Activated CD4-positive, alpha-beta T cell treated with anti-CD3 and anti-CD28 coated beads, Interleukin-2, amount 10 ng/mL, durations not matched to agents 24 days and 14 days (primary cell): ENCODE results near the gene CALN1. TPM values are rescaled to one million over a fixed set of nuclear protein-coding genes. Genes with fewer than 3 reads are reported as not detected.

Experiments
- DNase-seq: peaks from one replicate; pipeline ENCODE4 v3.0.0; 2022
- H3K27ac Mint-ChIP-seq: one replicate; pipeline ENCODE4 v1.8.0; 2022; ENCODE audit warnings: mild to moderate bottlenecking, mixed read lengths
- H3K27me3 Mint-ChIP-seq: one replicate; pipeline ENCODE4 v1.8.0; 2022; ENCODE audit warnings: mixed read lengths
- H3K36me3 Mint-ChIP-seq: one replicate; pipeline ENCODE4 v1.8.0; 2022; ENCODE audit warnings: low read depth, mild to moderate bottlenecking, mixed read lengths
- H3K4me1 Mint-ChIP-seq: one replicate; pipeline ENCODE4 v1.8.0; 2021; ENCODE audit warnings: mixed read lengths
- H3K4me3 Mint-ChIP-seq: one replicate; pipeline ENCODE4 v1.8.0; 2022; ENCODE audit warnings: mild to moderate bottlenecking, moderate library complexity, mixed read lengths
- H3K9me3 Mint-ChIP-seq: one replicate; pipeline ENCODE4 v1.8.0; 2021; ENCODE audit warnings: mixed read lengths
- intact Hi-C: fragments of 100-400 bp; cut with micrococcal nuclease; formaldehyde crosslinking; loops from one replicate; pipeline ENCODE4 v1.15.1; 2023
- total RNA-seq: library from RNA; stranded (reverse); gene quantifications from 2 replicates; pipeline ENCODE4 v1.2.3, GENCODE V29; 2022

The CALN1 gene
- total RNA-seq, 1 donor from 2014 or later = not detected

DNA sequence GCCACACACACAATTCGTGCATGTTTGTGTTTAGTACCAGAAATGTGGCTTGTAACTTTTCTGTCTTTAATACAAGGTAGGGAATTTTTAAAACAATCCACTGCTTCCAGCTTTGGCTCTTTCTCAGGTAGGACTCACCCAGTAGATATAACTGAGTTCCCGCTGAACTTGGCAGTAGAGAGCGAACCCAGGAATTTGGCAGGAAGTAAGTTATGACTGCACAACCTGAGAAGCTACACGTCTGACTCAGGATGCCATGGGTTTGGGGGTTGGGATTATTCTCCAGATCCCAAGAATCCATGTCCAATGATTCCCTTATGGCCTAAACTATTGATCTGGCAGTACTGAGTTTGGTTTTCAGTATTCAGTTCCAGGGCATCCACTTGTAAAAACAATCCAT lies 499.7 kb downstream of the CALN1 start:
- Mint-ChIP-seq H3K36me3 (no peaks in the 10 kb centered on the region), H3K9me3 (peaks cover 11% of the 10 kb centered on the region), H3K4me3 (no peak overlapping the region), H3K4me1 (no peaks in the 10 kb centered on the region), H3K27ac (no peak overlapping the region), H3K27me3 (no peaks in the 10 kb centered on the region)
- DNase-seq = no peak
- intact Hi-C loops = no loop called here

DNA sequence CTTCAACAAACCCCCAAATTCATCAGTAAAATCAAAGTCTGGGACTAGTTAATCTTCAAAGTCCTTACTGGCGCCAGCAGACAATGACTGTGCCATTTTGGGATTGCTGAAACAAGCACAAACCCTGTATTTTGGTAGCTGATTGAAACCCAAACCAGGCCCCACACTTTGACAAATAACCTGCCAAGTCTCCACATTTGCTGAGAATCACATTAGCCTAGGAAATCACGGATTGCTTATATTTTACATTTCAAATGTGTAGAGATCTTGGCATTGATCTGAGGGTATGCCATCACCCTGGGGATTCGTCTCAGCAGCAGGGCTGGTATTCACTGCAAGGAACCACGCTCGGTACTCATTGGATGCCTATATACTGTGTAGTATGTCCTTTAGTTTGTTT lies 501.1 kb downstream of the CALN1 start:
- Mint-ChIP-seq H3K4me1 (no peaks in the 10 kb centered on the region), H3K9me3 (peaks cover 11% of the 10 kb centered on the region), H3K4me3 (no peak overlapping the region), H3K27me3 (no peaks in the 10 kb centered on the region), H3K36me3 (no peaks in the 10 kb centered on the region), H3K27ac (no peak overlapping the region)
- intact Hi-C loops = no loop called here
- DNase-seq = no peak

DNA sequence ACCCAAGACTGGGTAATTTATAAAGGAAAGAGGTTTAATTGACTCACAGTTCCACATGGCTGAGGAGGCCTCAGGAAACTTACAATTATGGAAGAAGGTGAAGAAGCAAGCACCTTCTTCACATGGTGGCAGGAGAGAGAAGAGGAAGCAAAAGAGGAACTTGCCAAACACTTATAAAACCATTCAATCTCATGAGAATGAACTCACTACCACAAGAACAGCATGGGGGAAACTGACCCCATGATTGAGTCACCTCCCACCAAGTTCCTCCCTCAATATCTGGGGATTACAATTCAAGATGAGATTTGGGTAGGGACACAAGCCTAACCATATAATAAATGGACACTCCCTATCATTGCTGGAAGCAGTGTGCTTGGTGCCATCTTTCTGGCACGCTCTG lies 506.3 kb downstream of the CALN1 start:
- intact Hi-C loops = no loop called here
- no peak overlapping the region for H3K27ac Mint-ChIP-seq
- no peaks in the 10 kb centered on the region for H3K27me3 Mint-ChIP-seq

DNA sequence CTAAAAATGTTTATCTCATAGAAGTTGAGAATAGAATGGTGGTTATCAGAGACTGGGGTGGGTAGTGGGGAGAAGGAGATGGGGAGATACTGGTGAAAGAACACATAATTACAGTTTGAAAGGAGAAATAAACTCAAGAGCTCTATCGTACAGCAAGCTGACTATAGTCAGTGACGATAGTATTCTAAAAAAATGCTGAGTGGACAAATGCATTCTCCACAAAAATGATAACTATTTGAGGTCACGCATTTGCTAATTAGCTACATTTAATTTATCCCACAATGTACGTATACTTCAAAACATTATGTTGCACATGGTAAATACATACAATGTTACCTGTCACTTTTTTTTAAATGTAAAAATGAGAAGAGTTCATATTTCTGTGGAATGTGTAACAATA lies 507.7 kb downstream of the CALN1 start:
- Mint-ChIP-seq H3K4me3 (no peak overlapping the region), H3K27ac (no peak overlapping the region), H3K36me3 (no peaks in the 10 kb centered on the region), H3K9me3 (peaks cover 9% of the 10 kb centered on the region), H3K4me1 (no peaks in the 10 kb centered on the region), H3K27me3 (no peaks in the 10 kb centered on the region)
- no peak for DNase-seq
- intact Hi-C loops = no loop called here

More for the DNA sequence above, 506.3 kb downstream of the CALN1 start:
- H3K4me3 Mint-ChIP-seq = no peak overlapping the region
- DNase-seq = no peak
- no peaks in the 10 kb centered on the region for H3K4me1 Mint-ChIP-seq
- peaks cover 15% of the 10 kb centered on the region for H3K9me3 Mint-ChIP-seq
- no peaks in the 10 kb centered on the region for H3K36me3 Mint-ChIP-seq

DNA sequence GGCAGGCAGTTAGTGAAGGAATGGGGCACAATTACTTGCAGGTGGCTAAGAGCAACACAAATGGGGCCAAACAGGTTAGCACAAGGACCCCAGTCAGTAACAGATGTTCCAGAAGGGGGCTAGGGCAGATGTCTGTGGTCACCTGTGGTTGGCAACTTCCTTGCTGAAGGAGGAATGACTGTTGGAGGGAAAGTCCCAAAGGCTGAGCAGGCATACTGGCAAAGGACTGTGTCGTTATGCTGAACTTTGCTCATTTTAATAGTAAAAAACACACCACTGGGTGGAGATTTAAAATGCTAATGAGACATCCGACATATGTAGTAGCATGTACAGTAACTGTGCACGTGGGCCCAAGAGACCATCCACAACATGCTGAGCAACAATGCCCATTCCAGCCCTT lies 511.6 kb downstream of the CALN1 start:
- Mint-ChIP-seq H3K27me3 (no peaks in the 10 kb centered on the region), H3K4me3 (no peak overlapping the region), H3K4me1 (no peaks in the 10 kb centered on the region), H3K27ac (no peak overlapping the region), H3K9me3 (peaks cover 9% of the 10 kb centered on the region), H3K36me3 (no peaks in the 10 kb centered on the region)
- DNase-seq = no peak
- intact Hi-C loops = no loop called here

DNA sequence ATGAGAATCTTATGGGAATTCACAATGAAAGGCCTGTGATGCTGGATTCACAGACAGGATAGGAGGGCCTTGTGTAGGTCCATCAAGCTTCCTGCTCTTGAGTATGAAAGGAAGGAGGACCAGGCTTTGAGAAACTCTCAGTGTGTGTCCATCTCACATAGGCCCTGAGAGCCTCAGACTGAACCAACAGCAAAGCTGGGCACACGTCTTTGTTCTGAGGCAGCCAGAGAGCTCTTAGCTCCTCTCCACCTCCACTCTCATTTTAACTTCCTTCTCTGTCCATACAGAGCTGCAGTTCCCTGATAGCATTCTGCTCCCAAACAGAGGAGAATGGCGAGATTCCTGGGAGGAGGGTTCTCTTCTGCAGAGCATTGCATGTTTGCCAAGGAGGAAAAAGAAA lies 515.6 kb downstream of the CALN1 start:
- intact Hi-C loops = no loop called here
- Mint-ChIP-seq H3K27ac (no peak overlapping the region), H3K4me1 (no peaks in the 10 kb centered on the region), H3K27me3 (no peaks in the 10 kb centered on the region), H3K4me3 (no peak overlapping the region), H3K9me3 (peaks cover 8% of the 10 kb centered on the region), H3K36me3 (no peaks in the 10 kb centered on the region)
- no peak for DNase-seq

DNA sequence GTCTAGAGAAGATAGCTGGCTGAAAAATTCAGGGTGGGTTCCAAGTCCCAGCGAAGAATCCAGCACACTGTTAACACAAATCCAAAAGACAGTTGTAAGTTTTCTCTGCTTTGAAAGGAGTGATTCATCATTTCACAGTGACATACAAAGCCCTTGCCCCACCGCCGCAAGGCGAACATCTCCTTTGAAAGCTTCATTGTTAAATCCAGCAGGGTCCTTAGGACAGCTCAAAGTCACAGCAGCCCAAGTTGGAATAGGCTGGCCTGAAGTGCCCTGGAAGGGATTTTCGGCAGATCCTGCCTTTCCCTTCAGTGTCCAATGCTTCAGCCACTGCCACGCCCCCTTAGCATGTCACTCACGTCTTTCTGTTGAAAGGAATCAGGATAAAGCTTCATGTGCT lies 526.1 kb downstream of the CALN1 start:
- intact Hi-C loops = no loop called here
- H3K36me3 Mint-ChIP-seq = no peaks in the 10 kb centered on the region
- peaks cover 9% of the 10 kb centered on the region for H3K9me3 Mint-ChIP-seq
- no peaks in the 10 kb centered on the region for H3K4me1 Mint-ChIP-seq
- DNase-seq = no peak
- H3K4me3 Mint-ChIP-seq = no peak overlapping the region
- no peak overlapping the region for H3K27ac Mint-ChIP-seq
- no peaks in the 10 kb centered on the region for H3K27me3 Mint-ChIP-seq

DNA sequence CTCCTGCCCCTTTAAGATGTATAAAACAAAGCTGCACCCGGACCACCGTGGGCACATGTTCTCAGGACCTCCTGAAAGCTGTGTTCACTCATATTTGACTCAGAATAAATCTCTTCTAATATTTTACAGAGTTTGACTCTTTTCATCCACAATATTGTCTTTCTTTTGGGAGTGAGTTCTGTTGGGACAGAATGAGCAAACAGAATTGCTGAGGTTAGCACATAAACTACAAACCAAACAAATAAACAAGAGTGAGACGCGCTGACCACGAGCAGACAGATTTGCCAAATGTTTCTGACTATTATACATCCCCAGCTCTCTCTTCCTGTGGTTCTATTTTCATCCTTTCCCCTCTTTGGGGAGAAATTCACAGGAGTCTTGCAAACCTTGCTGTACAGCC lies 526.7 kb downstream of the CALN1 start:
- no peaks in the 10 kb centered on the region for H3K36me3 Mint-ChIP-seq
- intact Hi-C loops = no loop called here
- H3K4me3 Mint-ChIP-seq = no peak overlapping the region
- no peaks in the 10 kb centered on the region for H3K27me3 Mint-ChIP-seq
- no peak for DNase-seq
- H3K27ac Mint-ChIP-seq = no peak overlapping the region
- H3K9me3 Mint-ChIP-seq = peaks cover 9% of the 10 kb centered on the region
- H3K4me1 Mint-ChIP-seq = no peaks in the 10 kb centered on the region

DNA sequence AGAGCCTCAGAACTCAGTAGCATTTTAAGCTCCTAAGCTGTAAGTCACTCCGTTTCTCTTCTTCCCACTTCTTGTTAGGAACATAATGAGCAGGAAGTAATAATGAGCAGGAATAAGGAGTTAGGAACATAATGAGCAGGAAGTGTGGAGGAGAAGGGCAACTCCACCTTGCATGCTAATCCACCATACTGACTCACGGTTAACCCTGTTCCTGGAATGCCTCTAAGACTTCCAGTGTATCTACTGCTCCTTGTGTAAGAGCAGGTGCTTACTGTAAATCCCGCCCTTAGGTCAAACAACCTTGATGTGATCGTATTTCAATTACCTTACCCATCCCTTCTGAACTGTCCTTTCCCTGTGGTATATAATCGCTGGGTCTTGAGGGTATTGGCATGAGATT lies 528.7 kb downstream of the CALN1 start:
- Mint-ChIP-seq H3K27ac (no peak overlapping the region), H3K4me3 (no peak overlapping the region), H3K36me3 (no peaks in the 10 kb centered on the region), H3K27me3 (no peaks in the 10 kb centered on the region), H3K4me1 (no peaks in the 10 kb centered on the region), H3K9me3 (peaks cover 6% of the 10 kb centered on the region)
- intact Hi-C loops = no loop called here
- DNase-seq = no peak

DNA sequence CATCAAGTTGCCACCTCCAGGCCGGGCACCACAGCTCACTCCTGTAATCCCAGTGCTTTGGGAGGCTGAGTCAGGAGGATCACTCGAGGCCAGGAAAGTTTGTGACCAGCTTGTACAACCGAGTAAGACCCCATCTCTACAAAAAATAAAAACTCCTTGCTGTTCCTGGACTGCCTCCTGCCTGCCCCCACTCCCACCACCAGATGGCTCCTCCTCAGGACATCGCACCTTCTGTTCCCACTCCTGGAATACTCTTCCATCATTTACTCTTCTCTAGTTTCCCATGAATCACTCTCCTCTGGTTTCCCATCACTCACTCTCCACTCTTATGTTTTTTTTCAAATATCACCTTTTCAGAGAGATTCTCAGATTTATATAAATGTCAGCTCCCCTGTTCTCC lies 540.7 kb downstream of the CALN1 start:
- Mint-ChIP-seq H3K4me1 (no peaks in the 10 kb centered on the region), H3K36me3 (no peaks in the 10 kb centered on the region), H3K27me3 (no peaks in the 10 kb centered on the region), H3K9me3 (peaks cover 10% of the 10 kb centered on the region), H3K27ac (no peak overlapping the region), H3K4me3 (no peak overlapping the region)
- DNase-seq = no peak
- intact Hi-C loops = no loop called here

DNA sequence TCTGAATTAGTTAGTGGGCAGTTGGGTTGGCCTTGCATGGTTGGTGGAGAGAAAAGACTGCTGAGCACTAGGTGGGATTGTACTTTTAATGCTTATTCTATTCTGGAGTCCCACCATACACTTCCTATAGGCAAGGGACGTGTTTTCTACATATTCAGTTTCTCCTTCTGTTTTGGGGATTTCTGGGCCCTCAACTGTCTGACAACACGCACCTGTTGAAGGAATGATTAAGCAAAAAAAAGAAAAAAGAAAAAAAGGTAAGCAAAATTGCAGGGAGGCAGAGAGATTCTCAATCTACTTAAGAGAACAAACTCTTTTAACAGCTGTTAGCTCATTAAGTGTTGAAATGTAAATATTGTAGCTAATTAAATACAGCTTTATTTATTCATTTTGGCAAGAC lies 541.3 kb downstream of the CALN1 start:
- no peaks in the 10 kb centered on the region for H3K27me3 Mint-ChIP-seq
- intact Hi-C loops = no loop called here
- H3K27ac Mint-ChIP-seq = no peak overlapping the region
- no peak for DNase-seq
- no peak overlapping the region for H3K4me3 Mint-ChIP-seq
- H3K4me1 Mint-ChIP-seq = no peaks in the 10 kb centered on the region
- no peaks in the 10 kb centered on the region for H3K36me3 Mint-ChIP-seq
- H3K9me3 Mint-ChIP-seq = peaks cover 9% of the 10 kb centered on the region

DNA sequence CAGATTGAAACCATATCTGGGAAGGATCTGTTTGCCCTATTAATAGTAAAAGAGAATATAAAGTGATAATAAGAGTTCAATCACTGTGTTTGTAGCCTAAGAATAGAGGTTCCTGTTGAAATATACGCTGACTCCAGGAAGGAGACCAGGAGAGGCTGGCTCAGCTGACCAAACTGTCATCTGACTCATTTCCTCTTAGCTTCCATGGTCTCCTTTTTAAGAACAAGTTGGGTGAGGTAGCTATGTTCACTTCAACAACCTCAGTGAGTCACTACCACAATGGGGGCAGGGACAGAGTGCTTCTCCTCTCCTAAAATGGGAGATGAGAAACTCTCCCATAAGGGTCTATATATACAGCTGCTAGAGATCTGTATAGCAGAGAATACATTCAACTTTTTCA lies 543.3 kb downstream of the CALN1 start:
- no peaks in the 10 kb centered on the region for H3K4me1 Mint-ChIP-seq
- no peaks in the 10 kb centered on the region for H3K36me3 Mint-ChIP-seq
- intact Hi-C loops = no loop called here
- peaks cover 14% of the 10 kb centered on the region for H3K9me3 Mint-ChIP-seq
- H3K27ac Mint-ChIP-seq = no peak overlapping the region
- no peak overlapping the region for H3K4me3 Mint-ChIP-seq
- no peak for DNase-seq
- no peaks in the 10 kb centered on the region for H3K27me3 Mint-ChIP-seq

DNA sequence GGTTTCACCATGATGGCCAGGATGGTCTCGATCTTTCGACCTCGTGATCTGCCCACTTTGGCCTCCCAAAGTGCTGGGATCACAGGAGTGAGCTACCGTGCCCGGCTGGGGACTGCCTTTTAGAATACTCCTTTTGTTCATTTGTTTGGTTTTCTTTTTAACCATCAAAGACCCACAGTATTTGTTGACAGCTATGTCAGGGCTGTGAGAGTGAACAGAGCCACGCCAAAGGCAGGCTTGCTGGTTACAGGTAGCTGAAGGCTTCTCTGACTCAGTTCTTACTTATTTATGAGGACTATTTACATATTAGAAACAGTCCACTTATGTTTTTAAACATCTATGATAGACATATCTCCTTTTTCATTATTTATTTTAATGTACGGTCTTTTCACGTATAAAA lies 544.5 kb downstream of the CALN1 start:
- peaks cover 15% of the 10 kb centered on the region for H3K9me3 Mint-ChIP-seq
- no peak overlapping the region for H3K27ac Mint-ChIP-seq
- no peak for DNase-seq
- H3K4me3 Mint-ChIP-seq = no peak overlapping the region
- intact Hi-C loops = no loop called here
- H3K4me1 Mint-ChIP-seq = no peaks in the 10 kb centered on the region
- H3K36me3 Mint-ChIP-seq = no peaks in the 10 kb centered on the region
- no peaks in the 10 kb centered on the region for H3K27me3 Mint-ChIP-seq

DNA sequence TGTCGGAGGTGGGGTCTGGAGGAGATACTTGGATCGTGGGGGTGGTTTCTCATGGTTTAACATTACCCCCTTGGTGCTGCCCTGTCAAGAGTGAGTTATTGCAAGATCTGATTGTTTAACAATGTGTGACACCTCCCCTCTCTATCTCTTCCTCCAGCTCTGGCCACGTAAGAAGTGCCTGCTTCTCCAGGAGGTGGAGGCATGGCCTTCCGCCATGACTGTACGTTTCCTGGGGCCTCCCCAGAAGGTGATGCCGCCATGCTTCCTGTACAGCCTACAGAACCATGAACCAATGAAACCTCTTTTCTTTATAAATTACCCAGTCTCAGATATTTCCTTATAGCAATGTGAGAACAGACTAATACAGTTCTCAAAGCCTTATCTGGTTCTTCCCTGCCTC lies 547.0 kb downstream of the CALN1 start:
- H3K27me3 Mint-ChIP-seq = no peaks in the 10 kb centered on the region
- intact Hi-C loops = no loop called here

DNA sequence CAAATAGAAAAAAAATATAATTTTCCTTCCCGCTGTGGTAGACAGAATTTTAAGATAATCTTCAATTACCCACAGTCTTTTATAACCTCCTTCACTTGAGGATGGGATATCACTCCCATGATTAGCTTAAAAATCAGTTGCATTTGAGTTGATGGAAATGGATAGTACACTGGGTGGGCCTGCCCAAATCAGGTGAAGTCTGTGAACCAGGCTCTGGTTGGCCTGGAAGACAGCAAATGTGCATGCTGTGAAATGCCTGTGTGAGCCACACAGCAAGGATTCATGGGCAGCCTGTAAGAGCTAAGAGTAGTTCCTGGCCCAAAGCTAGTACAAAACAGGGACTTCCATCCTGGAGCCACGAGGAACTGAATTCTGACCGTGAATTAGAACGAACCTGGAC lies 548.0 kb downstream of the CALN1 start:
- Mint-ChIP-seq H3K36me3 (no peaks in the 10 kb centered on the region), H3K27me3 (no peaks in the 10 kb centered on the region), H3K27ac (no peak overlapping the region), H3K4me3 (no peak overlapping the region), H3K4me1 (no peaks in the 10 kb centered on the region), H3K9me3 (peaks cover 21% of the 10 kb centered on the region)
- no peak for DNase-seq
- intact Hi-C loops = no loop called here

More for the DNA sequence above, 547.0 kb downstream of the CALN1 start:
- no peak for DNase-seq
- Mint-ChIP-seq H3K27ac (no peak overlapping the region), H3K36me3 (no peaks in the 10 kb centered on the region), H3K4me3 (no peak overlapping the region), H3K4me1 (no peaks in the 10 kb centered on the region), H3K9me3 (peaks cover 21% of the 10 kb centered on the region)
